HG03432 (cell line): ENCODE measurements around the gene IQGAP2.
"Not testable (repeated sequence)": the region's sequence is repeated elsewhere in the genome, so short reads cannot be mapped to it uniquely, and the experiment has no call there.

Experiments used
- ATAC-seq: cut with Tn5 transposase; IDR thresholded peaks from one replicate; pipeline ENCODE4 v1.9.1; 2021; ENCODE audit warnings: mild to moderate bottlenecking, moderate library complexity; ENCODE audit not compliant: unreplicated experiment

Gene IQGAP2

GRCh38 chr5:76499507-76500161, 96.5 kb downstream of the IQGAP2 start:
- ATAC-seq = no peak

- no peak for ATAC-seq
These were observed 97.7 kb downstream of the IQGAP2 start for GRCh38 chr5:76500633-76501393.

GRCh38 chr5:76503929-76504328, 100.8 kb downstream of the IQGAP2 start:
- ATAC-seq = no peak

GRCh38 chr5:76504901-76505564, 101.9 kb downstream of the IQGAP2 start:
- no peak for ATAC-seq

GRCh38 chr5:76513476-76513875, 110.4 kb downstream of the IQGAP2 start:
- no peak for ATAC-seq

GRCh38 chr5:76514292-76514691, 111.2 kb downstream of the IQGAP2 start:
- no peak for ATAC-seq

- ATAC-seq = no peak
These were observed 111.6 kb downstream of the IQGAP2 start for GRCh38 chr5:76514713-76515112.

- no peak for ATAC-seq
These were observed 114.2 kb downstream of the IQGAP2 start for GRCh38 chr5:76517334-76517733.

- ATAC-seq = not testable (repeated sequence)
These were observed 115.2 kb downstream of the IQGAP2 start for GRCh38 chr5:76518246-76518645.

- ATAC-seq = peak; percentile 84
These were observed 118.2 kb downstream of the IQGAP2 start for GRCh38 chr5:76521240-76521758.

- ATAC-seq = no peak
These were observed 119.2 kb downstream of the IQGAP2 start for GRCh38 chr5:76522103-76522935.

- ATAC-seq = no peak
These were observed 121.2 kb downstream of the IQGAP2 start for GRCh38 chr5:76524101-76524835.

- ATAC-seq = no peak
These were observed 121.8 kb downstream of the IQGAP2 start for GRCh38 chr5:76524868-76525267.

GRCh38 chr5:76525956-76526355, 122.9 kb downstream of the IQGAP2 start:
- ATAC-seq = no peak

- ATAC-seq = no peak
These were observed 124.0 kb downstream of the IQGAP2 start for GRCh38 chr5:76526950-76527583.

GRCh38 chr5:76527685-76528161, 124.6 kb downstream of the IQGAP2 start:
- no peak for ATAC-seq

- no peak for ATAC-seq
These were observed 125.7 kb downstream of the IQGAP2 start for GRCh38 chr5:76528547-76529331.

GRCh38 chr5:76529464-76530344, 126.6 kb downstream of the IQGAP2 start:
- no peak for ATAC-seq
